Activated CD8-positive, alpha-beta T cell treated with anti-CD3 and anti-CD28 coated beads, Interleukin-2, amount 10 ng/mL, durations not matched to agents 7 days and 5 days (primary cell): ENCODE results near the gene ISL2. TPM values are rescaled to one million over a fixed set of nuclear protein-coding genes. Genes with fewer than 3 reads are reported as not detected.

Source experiments
- ATAC-seq: fragments of 150-1000 bp; cut with Tn5 transposase; one replicate; pipeline ENCODE4 v1.10.0; 2021; ENCODE audit warnings: moderate library complexity
- CTCF ChIA-PET: fragments of 350-600 bp; sonication (Branson Sonifier 250); formaldehyde crosslinking; loops from one replicate; lab custom pipeline; 2021; ENCODE audit warnings: antibody characterized with exemption; lab: Charles Lee
- POLR2A ChIA-PET: fragments of 350-600 bp; sonication (Branson Sonifier 250); formaldehyde crosslinking; loops from one replicate; lab custom pipeline; 2021; ENCODE audit warnings: antibody characterized with exemption; lab: Charles Lee
- DNase-seq: peaks from one replicate; pipeline ENCODE4 v3.0.0-alpha.2; 2020
- H3K27ac Mint-ChIP-seq: one replicate; pipeline ENCODE4 v1.8.0; 2021; ENCODE audit warnings: mild to moderate bottlenecking, mixed read lengths
- H3K27me3 Mint-ChIP-seq: one replicate; pipeline ENCODE4 v1.8.0; 2021; ENCODE audit warnings: low read depth, mixed read lengths
- H3K36me3 Mint-ChIP-seq: one replicate; pipeline ENCODE4 v1.8.0; 2021; ENCODE audit warnings: low read depth, mixed read lengths
- H3K4me1 Mint-ChIP-seq: one replicate; pipeline ENCODE4 v1.8.0; 2021; ENCODE audit warnings: low read depth, mixed read lengths
- H3K4me3 Mint-ChIP-seq: one replicate; pipeline ENCODE4 v1.8.0; 2021; ENCODE audit warnings: mild to moderate bottlenecking, mixed read lengths
- H3K9me3 Mint-ChIP-seq: one replicate; pipeline ENCODE4 v1.8.0; 2022; ENCODE audit warnings: mixed read lengths; ENCODE audit not compliant: insufficient read depth
- total RNA-seq, 2 experiments: library from RNA; stranded (reverse); gene quantifications; one replicate each; pipeline ENCODE4 v1.2.3, GENCODE V29; 2021

Gene ISL2
- total RNA-seq, 2 experiments from 2014 or later = 0.32 to 0.37 TPM

- no peaks in the 10 kb centered on the region for H3K36me3 Mint-ChIP-seq
- ATAC-seq (no peak), DNase-seq (no peak)
- peaks cover 42% of the 10 kb centered on the region for H3K27me3 Mint-ChIP-seq
- no peak overlapping the region for H3K27ac Mint-ChIP-seq
- no peaks in the 10 kb centered on the region for H3K4me1 Mint-ChIP-seq
- no peak overlapping the region for H3K4me3 Mint-ChIP-seq
- H3K9me3 Mint-ChIP-seq = no peaks in the 10 kb centered on the region
- CTCF ChIA-PET = interaction anchor here (0.9 kb wide), 1 partner anchor 93 kb away, joined by 3 read pairs; no protein-coding TSS in a partner anchor
- POLR2A ChIA-PET = no interaction called here
Measured at GRCh38 chr15:76328958-76329357, 7.6 kb upstream of the ISL2 start.

GRCh38 chr15:76330080-76330680 is 6.4 kb upstream of the ISL2 start:
- ATAC-seq = no peak
- ChIA-PET CTCF (interaction anchor here (1.6 kb wide), 1 partner anchor 92 kb away, joined by 5 read pairs; no protein-coding TSS in a partner anchor), POLR2A (no interaction called here)
- peaks cover 2% of the 10 kb centered on the region for H3K4me1 Mint-ChIP-seq
- peaks cover 43% of the 10 kb centered on the region for H3K27me3 Mint-ChIP-seq
- H3K4me3 Mint-ChIP-seq = no peak overlapping the region
- H3K9me3 Mint-ChIP-seq = no peaks in the 10 kb centered on the region
- DNase-seq = no peak
- H3K36me3 Mint-ChIP-seq = peaks cover 2% of the 10 kb centered on the region
- H3K27ac Mint-ChIP-seq = no peak overlapping the region

GRCh38 chr15:76332796-76333195 is 3.8 kb upstream of the ISL2 start:
- POLR2A ChIA-PET = no interaction called here
- H3K27me3 Mint-ChIP-seq = peaks cover 55% of the 10 kb centered on the region
- no peak overlapping the region for H3K27ac Mint-ChIP-seq
- DNase-seq (no peak), ATAC-seq (no peak)
- H3K9me3 Mint-ChIP-seq = no peaks in the 10 kb centered on the region
- H3K4me3 Mint-ChIP-seq = no peak overlapping the region
- H3K4me1 Mint-ChIP-seq = peaks cover 26% of the 10 kb centered on the region
- CTCF ChIA-PET = interaction anchor here (0.9 to 2.6 kb wide), 6 partner anchors 8 to 142 kb away, joined by 3 to 14 read pairs (median 4); no protein-coding TSS in a partner anchor
- H3K36me3 Mint-ChIP-seq = peaks cover 3% of the 10 kb centered on the region

DNA sequence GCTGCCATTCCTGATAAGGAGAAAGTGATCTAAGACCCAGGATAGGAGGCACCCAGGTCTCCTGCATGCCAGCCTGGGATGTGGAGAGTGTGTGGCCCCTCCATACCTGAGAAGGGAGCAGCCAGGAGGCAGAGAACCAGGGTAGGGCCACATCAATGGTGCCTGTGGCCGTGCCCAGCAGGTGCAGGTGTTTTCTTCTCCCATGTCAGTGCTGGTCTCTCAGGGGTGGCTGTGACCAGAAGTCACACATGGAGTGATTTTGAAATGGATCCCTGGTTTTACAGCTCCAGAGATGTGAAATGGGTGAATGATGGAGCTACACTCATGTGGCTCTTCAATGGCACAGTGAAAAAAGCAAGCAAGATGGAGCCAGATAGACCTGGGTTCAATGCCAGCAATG is 3.3 kb upstream of the ISL2 start:
- POLR2A ChIA-PET = no interaction called here
- H3K4me3 Mint-ChIP-seq = no peak overlapping the region

GRCh38 chr15:76333720-76334437 is 2.7 kb upstream of the ISL2 start:
- Mint-ChIP-seq H3K27ac (no peak overlapping the region), H3K9me3 (no peaks in the 10 kb centered on the region), H3K4me1 (peaks cover 31% of the 10 kb centered on the region), H3K4me3 (no peak overlapping the region), H3K36me3 (peaks cover 4% of the 10 kb centered on the region), H3K27me3 (peaks cover 51% of the 10 kb centered on the region)
- DNase-seq (no peak), ATAC-seq (no peak)
- POLR2A ChIA-PET = no interaction called here
- CTCF ChIA-PET = interaction anchor here (0.7 to 2.6 kb wide), 8 partner anchors 10 to 143 kb away, joined by 3 to 14 read pairs (median 4); no protein-coding TSS in a partner anchor

More for the DNA sequence above, 3.3 kb upstream of the ISL2 start:
- CTCF ChIA-PET = interaction anchor here (0.9 to 2.6 kb wide), 6 partner anchors 9 to 143 kb away, joined by 3 to 14 read pairs (median 4); no protein-coding TSS in a partner anchor
- peaks cover 26% of the 10 kb centered on the region for H3K4me1 Mint-ChIP-seq
- no peak for DNase-seq
- H3K36me3 Mint-ChIP-seq = peaks cover 3% of the 10 kb centered on the region
- no peak for ATAC-seq
- H3K9me3 Mint-ChIP-seq = no peaks in the 10 kb centered on the region
- H3K27ac Mint-ChIP-seq = no peak overlapping the region
- peaks cover 51% of the 10 kb centered on the region for H3K27me3 Mint-ChIP-seq

- no peaks in the 10 kb centered on the region for H3K9me3 Mint-ChIP-seq
- H3K4me3 Mint-ChIP-seq = peak overlapping the region; percentile 67
- peaks cover 53% of the 10 kb centered on the region for H3K27me3 Mint-ChIP-seq
- no peak overlapping the region for H3K27ac Mint-ChIP-seq
- DNase-seq (no peak), ATAC-seq (no peak)
- ChIA-PET POLR2A (interaction anchor here (0.6 kb wide), 1 partner anchor 10 kb away, joined by 4 read pairs; no protein-coding TSS in a partner anchor), CTCF (interaction anchor here (0.7 to 2.6 kb wide), 6 partner anchors 11 to 144 kb away, joined by 3 to 14 read pairs (median 4); no protein-coding TSS in a partner anchor)
- H3K4me1 Mint-ChIP-seq = peaks cover 37% of the 10 kb centered on the region
- peaks cover 4% of the 10 kb centered on the region for H3K36me3 Mint-ChIP-seq
Measured at GRCh38 chr15:76334438-76335306, 1.9 kb upstream of the ISL2 start.

GRCh38 chr15:76335307-76336253 is 993 bp upstream of the ISL2 start:
- no peaks in the 10 kb centered on the region for H3K9me3 Mint-ChIP-seq
- H3K4me3 Mint-ChIP-seq = peak overlapping the region; percentile 67
- CTCF ChIA-PET = interaction anchor here (0.7 kb wide), 1 partner anchor 41 kb away, joined by 3 read pairs; no protein-coding TSS in a partner anchor
- no peak for DNase-seq
- peak overlapping the region; percentile 3 for H3K27ac Mint-ChIP-seq
- POLR2A ChIA-PET = interaction anchor here (0.6 kb wide), 1 partner anchor 9 kb away, joined by 4 read pairs; no protein-coding TSS in a partner anchor
- peaks cover 58% of the 10 kb centered on the region for H3K27me3 Mint-ChIP-seq
- no peak for ATAC-seq
- peaks cover 45% of the 10 kb centered on the region for H3K4me1 Mint-ChIP-seq
- peaks cover 7% of the 10 kb centered on the region for H3K36me3 Mint-ChIP-seq

- ATAC-seq (no peak), DNase-seq (no peak)
- H3K27me3 Mint-ChIP-seq = peaks cover 70% of the 10 kb centered on the region
- H3K36me3 Mint-ChIP-seq = peaks cover 7% of the 10 kb centered on the region
- H3K27ac Mint-ChIP-seq = peak overlapping the region; percentile 58
- ChIA-PET CTCF (no interaction called here), POLR2A (interaction anchor here (0.9 to 1.0 kb wide), 2 partner anchors 9 to 12 kb away, joined by 3 read pairs; no protein-coding TSS in a partner anchor)
- no peaks in the 10 kb centered on the region for H3K9me3 Mint-ChIP-seq
- peaks cover 58% of the 10 kb centered on the region for H3K4me1 Mint-ChIP-seq
- H3K4me3 Mint-ChIP-seq = peak overlapping the region; percentile 67
Measured at GRCh38 chr15:76337059-76337695, 604 bp downstream of the ISL2 start.

- H3K9me3 Mint-ChIP-seq = no peaks in the 10 kb centered on the region
- peaks cover 7% of the 10 kb centered on the region for H3K36me3 Mint-ChIP-seq
- peaks cover 68% of the 10 kb centered on the region for H3K27me3 Mint-ChIP-seq
- DNase-seq (no peak), ATAC-seq (no peak)
- ChIA-PET POLR2A (interaction anchor here (1.0 kb wide), 1 partner anchor 8 kb away, joined by 3 read pairs; no protein-coding TSS in a partner anchor), CTCF (interaction anchor here (2.8 kb wide), 1 partner anchor 103 kb away, joined by 9 read pairs; no protein-coding TSS in a partner anchor)
- H3K27ac Mint-ChIP-seq = no peak overlapping the region
- peak overlapping the region; percentile 67 for H3K4me3 Mint-ChIP-seq
- H3K4me1 Mint-ChIP-seq = peaks cover 60% of the 10 kb centered on the region
Measured at GRCh38 chr15:76337696-76338485, 1.3 kb downstream of the ISL2 start.
